ENCODE results near the gene SNRPE.
A peak's percentile ranks its signal among the peaks of the same experiment; 100 is the strongest.

Gene SNRPE

GRCh38 chr1:203907901-203908300 lies 46.5 kb downstream of the SNRPE start:
- H3K4me3 ChIP-seq (ENCODE audit: low read length, poor library complexity, severe bottlenecking) = no peak overlapping the region
- TF ChIP-seq EZH2phosphoT487 (IDR thresholded peaks at IDR 0.05; ENCODE audit: borderline replicate concordance) (no peak), CTCF (conservative IDR thresholded peaks at IDR 0.05; ENCODE audit: low read length) (no peak)
- H3K27me3 ChIP-seq (ENCODE audit: insufficient read depth, low read length, poor library complexity, severe bottlenecking) = no peaks in the 10 kb centered on the region
- no peaks in the 10 kb centered on the region for H4K20me1 ChIP-seq (ENCODE audit: insufficient read depth, low read length, poor library complexity, severe bottlenecking)
- H3K4me1 ChIP-seq (ENCODE audit: insufficient read depth, low read length, poor library complexity, severe bottlenecking) = peaks cover 21% of the 10 kb centered on the region
- H3K9me2 ChIP-seq (replicated peaks; ENCODE audit: low read depth, low read length) = no peaks in the 10 kb centered on the region
- no peak overlapping the region for H3K9ac ChIP-seq (ENCODE audit: low read depth, low read length, poor library complexity, severe bottlenecking)
- H3K4me2 ChIP-seq (ENCODE audit: low read depth, low read length, poor library complexity, severe bottlenecking) = no peak overlapping the region
- H3F3A ChIP-seq (ENCODE audit: low read depth) = 0 out of 2 replicates have a peak, but pooled peaks cover 3% of the 10 kb centered on the region
- H2AFZ ChIP-seq (ENCODE audit: low read length) = no peak overlapping the region
- H3K79me2 ChIP-seq (ENCODE audit: insufficient read depth, low read length) = no peaks in the 10 kb centered on the region
- no peaks in the 10 kb centered on the region for H3K36me3 ChIP-seq (ENCODE audit: insufficient read depth, low read length)
- no peaks in the 10 kb centered on the region for H3K9me3 ChIP-seq (ENCODE audit: insufficient read depth, low read depth, low read length)

GRCh38 chr1:203911806-203912205 lies 50.4 kb downstream of the SNRPE start:
- Histone ChIP-seq H3K27me3 (ENCODE audit: insufficient read depth, low read length, poor library complexity, severe bottlenecking) (no peaks in the 10 kb centered on the region), H3K4me1 (ENCODE audit: insufficient read depth, low read length, poor library complexity, severe bottlenecking) (peaks cover 18% of the 10 kb centered on the region), H3K36me3 (ENCODE audit: insufficient read depth, low read length) (no peaks in the 10 kb centered on the region), H3K79me2 (ENCODE audit: insufficient read depth, low read length) (no peaks in the 10 kb centered on the region), H3K9ac (ENCODE audit: low read depth, low read length, poor library complexity, severe bottlenecking) (no peak overlapping the region), H2AFZ (ENCODE audit: low read length) (peak overlapping the region; percentile 47; the same call in 1 of the 2 replicates), H4K20me1 (ENCODE audit: insufficient read depth, low read length, poor library complexity, severe bottlenecking) (no peaks in the 10 kb centered on the region), H3K4me2 (ENCODE audit: low read depth, low read length, poor library complexity, severe bottlenecking) (no peak overlapping the region), H3K4me3 (ENCODE audit: low read length, poor library complexity, severe bottlenecking) (no peak overlapping the region), H3K9me3 (ENCODE audit: insufficient read depth, low read depth, low read length) (no peaks in the 10 kb centered on the region), H3K9me2 (replicated peaks; ENCODE audit: low read depth, low read length) (no peaks in the 10 kb centered on the region), H3F3A (ENCODE audit: low read depth) (0 out of 2 replicates have a peak, but pooled peaks cover 3% of the 10 kb centered on the region)
- TF ChIP-seq CTCF (conservative IDR thresholded peaks at IDR 0.05; ENCODE audit: low read length) (no peak), EZH2phosphoT487 (IDR thresholded peaks at IDR 0.05; ENCODE audit: borderline replicate concordance) (no peak)

GRCh38 chr1:203913073-203913521 lies 51.7 kb downstream of the SNRPE start:
- no peak overlapping the region for H3K4me3 ChIP-seq (ENCODE audit: low read length, poor library complexity, severe bottlenecking)
- H3K4me2 ChIP-seq (ENCODE audit: low read depth, low read length, poor library complexity, severe bottlenecking) = peak overlapping the region; percentile 38
- peaks cover 18% of the 10 kb centered on the region for H3K4me1 ChIP-seq (ENCODE audit: insufficient read depth, low read length, poor library complexity, severe bottlenecking)
- H3K36me3 ChIP-seq (ENCODE audit: insufficient read depth, low read length) = no peaks in the 10 kb centered on the region
- H3K9ac ChIP-seq (ENCODE audit: low read depth, low read length, poor library complexity, severe bottlenecking) = no peak overlapping the region
- no peaks in the 10 kb centered on the region for H3K79me2 ChIP-seq (ENCODE audit: insufficient read depth, low read length)
- H2AFZ ChIP-seq (ENCODE audit: low read length) = peak overlapping the region; percentile 18; the same call in 1 of the 2 replicates
- 0 out of 2 replicates have a peak, but pooled peaks cover 3% of the 10 kb centered on the region for H3F3A ChIP-seq (ENCODE audit: low read depth)
- H3K27me3 ChIP-seq (ENCODE audit: insufficient read depth, low read length, poor library complexity, severe bottlenecking) = no peaks in the 10 kb centered on the region
- no peak for TF ChIP-seq EZH2phosphoT487 (IDR thresholded peaks at IDR 0.05; ENCODE audit: borderline replicate concordance)
- H4K20me1 ChIP-seq (ENCODE audit: insufficient read depth, low read length, poor library complexity, severe bottlenecking) = no peaks in the 10 kb centered on the region
- H3K9me3 ChIP-seq (ENCODE audit: insufficient read depth, low read depth, low read length) = no peaks in the 10 kb centered on the region
- H3K9me2 ChIP-seq (replicated peaks; ENCODE audit: low read depth, low read length) = no peaks in the 10 kb centered on the region

GRCh38 chr1:203914292-203914691 lies 52.9 kb downstream of the SNRPE start:
- H3K4me2 ChIP-seq (ENCODE audit: low read depth, low read length, poor library complexity, severe bottlenecking) = no peak overlapping the region
- no peaks in the 10 kb centered on the region for H3K9me3 ChIP-seq (ENCODE audit: insufficient read depth, low read depth, low read length)
- no peaks in the 10 kb centered on the region for H3K9me2 ChIP-seq (replicated peaks; ENCODE audit: low read depth, low read length)
- H4K20me1 ChIP-seq (ENCODE audit: insufficient read depth, low read length, poor library complexity, severe bottlenecking) = no peaks in the 10 kb centered on the region
- H2AFZ ChIP-seq (ENCODE audit: low read length) = no peak overlapping the region
- TF ChIP-seq CTCF (conservative IDR thresholded peaks at IDR 0.05; ENCODE audit: low read length) (no peak), EZH2phosphoT487 (IDR thresholded peaks at IDR 0.05; ENCODE audit: borderline replicate concordance) (no peak)
- H3K9ac ChIP-seq (ENCODE audit: low read depth, low read length, poor library complexity, severe bottlenecking) = no peak overlapping the region
- H3F3A ChIP-seq (ENCODE audit: low read depth) = 0 out of 2 replicates have a peak, but pooled peaks cover under 1% of the 10 kb centered on the region
- H3K4me3 ChIP-seq (ENCODE audit: low read length, poor library complexity, severe bottlenecking) = no peak overlapping the region
- H3K36me3 ChIP-seq (ENCODE audit: insufficient read depth, low read length) = no peaks in the 10 kb centered on the region
- H3K79me2 ChIP-seq (ENCODE audit: insufficient read depth, low read length) = no peaks in the 10 kb centered on the region
- H3K27me3 ChIP-seq (ENCODE audit: insufficient read depth, low read length, poor library complexity, severe bottlenecking) = no peaks in the 10 kb centered on the region
- peaks cover 18% of the 10 kb centered on the region for H3K4me1 ChIP-seq (ENCODE audit: insufficient read depth, low read length, poor library complexity, severe bottlenecking)

All from Loucy (cell line).